GM12872 (cell line): Measurements from ENCODE around the gene KRT7.

Experiments
- CTCF ChIP-seq: IDR thresholded peaks from 3 replicates; pipeline ENCODE4 v1.5.1; 2011; ENCODE audit warnings: low read depth, mild to moderate bottlenecking, low read length, moderate library complexity; ENCODE audit not compliant: insufficient read depth

The KRT7 gene

GRCh38 chr12:52255926-52256583 lies 23.0 kb downstream of the KRT7 start:
- no peak for TF ChIP-seq CTCF

- TF ChIP-seq CTCF: no peak
These were observed 23.5 kb downstream of the KRT7 start for GRCh38 chr12:52256584-52256935.

- no peak for TF ChIP-seq CTCF
These were observed 24.1 kb downstream of the KRT7 start for GRCh38 chr12:52257074-52257551.

- no peak for TF ChIP-seq CTCF
These were observed 25.4 kb downstream of the KRT7 start for GRCh38 chr12:52258335-52258901.

GRCh38 chr12:52259657-52260243 lies 26.7 kb downstream of the KRT7 start:
- TF ChIP-seq CTCF: no peak

- no peak for TF ChIP-seq CTCF
These were observed 27.5 kb downstream of the KRT7 start for GRCh38 chr12:52260361-52261207.

- TF ChIP-seq CTCF: no peak
These were observed 28.1 kb downstream of the KRT7 start for GRCh38 chr12:52261208-52261484.
